ENCODE results near the gene PNISR.
"Not testable (repeated sequence)": the region's sequence is repeated elsewhere in the genome, so short reads cannot be mapped to it uniquely, and the experiment has no call there.

PNISR gene

DNA sequence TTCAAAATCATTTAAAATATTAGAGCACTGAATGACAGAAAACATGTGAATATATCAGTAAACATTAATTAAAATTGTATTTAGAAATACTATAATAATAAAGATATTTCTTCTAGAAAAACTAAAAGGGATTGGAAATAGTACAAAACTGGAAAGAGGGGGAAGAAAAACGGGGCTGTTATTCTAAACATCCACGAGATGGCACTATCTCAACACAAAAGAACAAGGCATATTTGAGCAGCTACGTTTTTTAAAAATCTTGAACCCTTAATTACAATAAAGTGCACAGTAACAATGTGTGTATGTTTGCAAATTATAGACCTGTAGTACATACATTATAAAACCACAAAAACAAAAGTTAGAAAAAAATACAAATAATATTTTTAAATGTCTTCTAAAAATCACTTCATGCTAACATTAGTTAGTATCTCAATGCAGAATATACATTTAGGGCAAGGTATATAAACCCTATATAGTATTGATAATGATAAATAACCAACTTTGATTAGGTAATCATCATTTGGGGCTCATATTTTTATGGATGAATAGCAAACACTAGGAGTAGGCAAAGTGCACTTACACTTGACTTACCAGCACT lies 42.5 kb upstream of the PNISR start:
- Histone ChIP-seq H3K4me3 (ENCODE audit: low read length) (no peak overlapping the region), H3K27me3 (ENCODE audit: control insufficient read depth, low read length) (no peaks in the 10 kb centered on the region), H3K36me3 (ENCODE audit: control insufficient read depth, low read length) (peaks cover 18% of the 10 kb centered on the region), H3K4me2 (ENCODE audit: low read length) (no peak overlapping the region), H3K9me2 (replicated peaks; ENCODE audit: control insufficient read depth, low read length) (no peaks in the 10 kb centered on the region), H3K27ac (ENCODE audit: low read depth, low read length) (no peak overlapping the region), H3K9me3 (ENCODE audit: control insufficient read depth, insufficient read depth, low read length) (no peaks in the 10 kb centered on the region), H3K4me1 (ENCODE audit: control insufficient read depth, low read length) (no peaks in the 10 kb centered on the region), H4K20me1 (ENCODE audit: control insufficient read depth, insufficient read depth, low read depth, low read length) (no peaks in the 10 kb centered on the region), H3K79me2 (ENCODE audit: control insufficient read depth, low read length) (no peaks in the 10 kb centered on the region), H3F3A (ENCODE audit: control insufficient read depth, insufficient read depth) (peaks cover 8% of the 10 kb centered on the region)
- TF ChIP-seq, protein P1, sequence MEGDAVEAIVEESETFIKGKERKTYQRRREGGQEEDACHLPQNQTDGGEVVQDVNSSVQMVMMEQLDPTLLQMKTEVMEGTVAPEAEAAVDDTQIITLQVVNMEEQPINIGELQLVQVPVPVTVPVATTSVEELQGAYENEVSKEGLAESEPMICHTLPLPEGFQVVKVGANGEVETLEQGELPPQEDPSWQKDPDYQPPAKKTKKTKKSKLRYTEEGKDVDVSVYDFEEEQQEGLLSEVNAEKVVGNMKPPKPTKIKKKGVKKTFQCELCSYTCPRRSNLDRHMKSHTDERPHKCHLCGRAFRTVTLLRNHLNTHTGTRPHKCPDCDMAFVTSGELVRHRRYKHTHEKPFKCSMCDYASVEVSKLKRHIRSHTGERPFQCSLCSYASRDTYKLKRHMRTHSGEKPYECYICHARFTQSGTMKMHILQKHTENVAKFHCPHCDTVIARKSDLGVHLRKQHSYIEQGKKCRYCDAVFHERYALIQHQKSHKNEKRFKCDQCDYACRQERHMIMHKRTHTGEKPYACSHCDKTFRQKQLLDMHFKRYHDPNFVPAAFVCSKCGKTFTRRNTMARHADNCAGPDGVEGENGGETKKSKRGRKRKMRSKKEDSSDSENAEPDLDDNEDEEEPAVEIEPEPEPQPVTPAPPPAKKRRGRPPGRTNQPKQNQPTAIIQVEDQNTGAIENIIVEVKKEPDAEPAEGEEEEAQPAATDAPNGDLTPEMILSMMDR (IDR thresholded peaks at IDR 0.05; ENCODE audit: low read depth, low read length, poor library complexity, severe bottlenecking): peak; percentile 54
- no peak for TF ChIP-seq EZH2phosphoT487 (IDR thresholded peaks at IDR 0.05; ENCODE audit: borderline replicate concordance, low read length)

DNA sequence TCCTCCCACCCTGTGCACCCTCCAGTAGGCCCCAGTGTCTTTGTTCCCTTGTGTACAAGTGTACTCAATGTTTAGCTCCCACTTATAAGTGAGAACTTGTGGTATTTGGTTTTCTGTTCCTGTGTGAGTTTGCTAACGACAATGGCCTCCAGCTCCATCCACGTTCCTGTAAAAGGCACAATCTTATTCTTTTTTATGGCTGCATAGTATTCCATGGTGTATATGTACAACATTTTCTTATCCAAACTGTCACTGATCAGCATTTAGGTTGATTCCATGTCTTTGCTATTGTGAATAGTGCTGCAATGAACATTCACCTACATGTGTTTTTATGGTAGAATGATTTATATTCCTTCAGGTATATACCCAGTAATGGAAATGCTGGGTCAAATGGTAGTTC lies 34.0 kb upstream of the PNISR start:
- not testable (repeated sequence) for H3K79me2 ChIP-seq (ENCODE audit: control insufficient read depth, low read length); H3K9me3 ChIP-seq (ENCODE audit: control insufficient read depth, insufficient read depth, low read length); H3K9me2 ChIP-seq (replicated peaks; ENCODE audit: control insufficient read depth, low read length); H3K4me3 ChIP-seq (ENCODE audit: low read length); H3K27ac ChIP-seq (ENCODE audit: low read depth, low read length); H4K20me1 ChIP-seq (ENCODE audit: control insufficient read depth, insufficient read depth, low read depth, low read length); H3F3A ChIP-seq (ENCODE audit: control insufficient read depth, insufficient read depth); H3K4me1 ChIP-seq (ENCODE audit: control insufficient read depth, low read length); H3K4me2 ChIP-seq (ENCODE audit: low read length); H3K27me3 ChIP-seq (ENCODE audit: control insufficient read depth, low read length)
- H3K36me3 ChIP-seq (ENCODE audit: control insufficient read depth, low read length): peaks cover 25% of the 10 kb centered on the region

DNA sequence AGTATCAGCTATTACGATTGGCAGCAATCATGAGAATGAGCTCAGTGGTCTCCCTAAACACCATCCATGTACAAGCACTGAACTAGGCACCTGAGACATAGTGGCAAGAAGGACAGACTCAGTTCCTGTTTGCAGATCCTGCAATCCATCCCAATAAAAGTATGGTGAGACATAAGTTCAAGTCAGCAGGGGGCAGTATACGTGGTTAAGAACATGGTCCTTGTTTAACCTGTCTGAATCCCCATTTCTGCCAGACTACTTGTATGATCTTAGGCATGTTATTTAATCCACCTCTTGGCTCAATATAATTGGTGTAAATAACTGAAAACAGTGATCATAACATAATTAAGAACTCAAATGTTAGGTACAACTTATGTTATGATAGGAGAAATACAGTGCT lies 33.2 kb upstream of the PNISR start:
- Histone ChIP-seq H3K27ac (ENCODE audit: low read depth, low read length) (no peak overlapping the region), H3K79me2 (ENCODE audit: control insufficient read depth, low read length) (no peaks in the 10 kb centered on the region), H3K4me3 (ENCODE audit: low read length) (no peak overlapping the region), H3K36me3 (ENCODE audit: control insufficient read depth, low read length) (peaks cover 24% of the 10 kb centered on the region), H3K27me3 (ENCODE audit: control insufficient read depth, low read length) (no peaks in the 10 kb centered on the region), H3K9me2 (replicated peaks; ENCODE audit: control insufficient read depth, low read length) (no peaks in the 10 kb centered on the region), H3F3A (ENCODE audit: control insufficient read depth, insufficient read depth) (no peaks in the 10 kb centered on the region), H3K9me3 (ENCODE audit: control insufficient read depth, insufficient read depth, low read length) (no peaks in the 10 kb centered on the region), H3K4me1 (ENCODE audit: control insufficient read depth, low read length) (no peaks in the 10 kb centered on the region), H3K4me2 (ENCODE audit: low read length) (no peak overlapping the region), H4K20me1 (ENCODE audit: control insufficient read depth, insufficient read depth, low read depth, low read length) (no peaks in the 10 kb centered on the region)
- TF ChIP-seq, protein P1 (IDR thresholded peaks at IDR 0.05; ENCODE audit: low read depth, low read length, poor library complexity, severe bottlenecking): peak; percentile 63
- TF ChIP-seq EZH2phosphoT487 (IDR thresholded peaks at IDR 0.05; ENCODE audit: borderline replicate concordance, low read length): no peak

DNA sequence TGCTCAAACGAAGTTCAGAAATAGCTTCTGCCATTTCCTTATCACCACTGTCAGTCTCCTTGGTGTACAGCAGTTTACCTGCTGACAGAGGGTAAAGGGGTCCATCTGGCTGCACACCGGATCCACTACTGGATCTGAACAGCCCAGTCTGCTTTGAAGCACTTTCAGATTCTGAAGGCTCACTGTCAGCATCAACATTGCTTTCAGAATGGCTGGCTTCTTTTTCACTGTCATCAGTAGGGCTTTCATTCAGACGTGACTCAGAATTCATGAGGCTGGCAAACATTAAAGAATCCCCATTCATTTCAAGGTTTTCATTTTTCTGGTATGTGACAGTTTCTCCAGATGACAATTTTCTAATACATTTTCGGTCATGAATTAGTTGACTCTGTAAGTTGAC lies 21.0 kb upstream of the PNISR start:
- Histone ChIP-seq H3K9me3 (ENCODE audit: control insufficient read depth, insufficient read depth, low read length) (no peaks in the 10 kb centered on the region), H4K20me1 (ENCODE audit: control insufficient read depth, insufficient read depth, low read depth, low read length) (no peaks in the 10 kb centered on the region), H3K79me2 (ENCODE audit: control insufficient read depth, low read length) (no peaks in the 10 kb centered on the region), H3K9me2 (replicated peaks; ENCODE audit: control insufficient read depth, low read length) (no peaks in the 10 kb centered on the region), H3K27ac (ENCODE audit: low read depth, low read length) (no peak overlapping the region), H3K4me2 (ENCODE audit: low read length) (no peak overlapping the region), H3K27me3 (ENCODE audit: control insufficient read depth, low read length) (no peaks in the 10 kb centered on the region), H3K36me3 (ENCODE audit: control insufficient read depth, low read length) (peaks cover 4% of the 10 kb centered on the region; the same call in 1 of the 2 replicates), H3K4me3 (ENCODE audit: low read length) (no peak overlapping the region), H3F3A (ENCODE audit: control insufficient read depth, insufficient read depth) (no peaks in the 10 kb centered on the region), H3K4me1 (ENCODE audit: control insufficient read depth, low read length) (peaks cover 4% of the 10 kb centered on the region)
- TF ChIP-seq EZH2phosphoT487 (IDR thresholded peaks at IDR 0.05; ENCODE audit: borderline replicate concordance, low read length): no peak
- TF ChIP-seq, protein P1 (IDR thresholded peaks at IDR 0.05; ENCODE audit: low read depth, low read length, poor library complexity, severe bottlenecking): no peak
